Psoas muscle (tissue), 8 donors: ENCODE measurements around the gene OPTC. TPM values are rescaled to one million over a fixed set of nuclear protein-coding genes. Genes with fewer than 3 reads are reported as not detected.
A peak's percentile ranks its signal among the peaks of the same experiment; 100 is the strongest.

ENCODE experiments used
- ATAC-seq, 4 donors: fragments of 200-7000 bp; cut with Tn5 transposase; one replicate each; pipeline ENCODE4 v1.9.1; 2020; ENCODE audit warnings: moderate library complexity in 3 of 4, mild to moderate bottlenecking in 2 of 4
- DNase-seq, 2 donors: peaks; one replicate each; pipeline ENCODE4 v3.0.0-alpha.2; 2020
- H3K27ac ChIP-seq: fragments of 200-600 bp; one replicate; pipeline ENCODE4 v1.8.0; 2022
- H3K27me3 ChIP-seq, 3 donors: fragments of 200-600 bp in 1 of 3; one replicate each; pipeline versions ENCODE4 v1.6.1 to v1.8.0; 2013 to 2022; ENCODE audit warnings: low read length in 2 of 3, mild to moderate bottlenecking in 2 of 3, moderate library complexity in 1 of 3; ENCODE audit not compliant: insufficient read depth in 3 of 3
- H3K36me3 ChIP-seq, 2 donors: fragments of 200-600 bp in 1 of 2; one replicate each; pipeline versions ENCODE4 v1.6.1 to v1.8.0; 2013 to 2022; ENCODE audit warnings: low read depth in 1 of 2, mild to moderate bottlenecking in 1 of 2, moderate library complexity in 1 of 2; ENCODE audit not compliant: insufficient read depth in 1 of 2
- H3K4me1 ChIP-seq: fragments of 200-600 bp; one replicate; pipeline ENCODE4 v1.8.0; 2022
- H3K4me3 ChIP-seq: fragments of 200-600 bp; one replicate; pipeline ENCODE4 v1.8.0; 2022; ENCODE audit warnings: mild to moderate bottlenecking
- H3K9me3 ChIP-seq: fragments of 200-600 bp; one replicate; pipeline ENCODE4 v1.8.0; 2022
- CTCF ChIP-seq: fragments of 200-600 bp; IDR thresholded peaks from one replicate; pipeline ENCODE4 v1.8.0; 2022; ENCODE audit warnings: antibody characterized with exemption
- WGBS, 3 donors: extraction: QIAGEN DNeasy Blood & Tissue Kit; methylation state at CpG; one replicate each; pipeline versions ENCODE4 v1.1.6 to v1.1.7; 2013; 5-methylcytosine and 5-hydroxymethylcytosine counted together
- intact Hi-C, 2 donors: fragments of 100-400 bp; cut with DNase I; formaldehyde crosslinking; loops; one replicate each; pipeline versions ENCODE4 v1.11.0 to v1.14.2; 2022
- polyA plus RNA-seq, 3 donors: library from polyadenylated mRNA; stranded (reverse); fragments of 200-250 nt; gene quantifications; one replicate each; pipeline ENCODE4 v1.2.3, GENCODE V29; 2013
- total RNA-seq, 4 donors: library from RNA; stranded (reverse); fragmentation: NEBNext Ultra II Directional in 2 of 4; extraction: Animal tissue kit (Norgen Biotek cat#: 25700) in 2 of 4; gene quantifications; one replicate each; pipeline versions ENCODE4 v1.2.1 to v1.2.4, GENCODE V29; 2021 to 2023
- donor health status: healthy with polysubstance abuse.
- donor health status: DM: no; HTN: no; CAD: no; lungs with moderate emphysema.
- donor health status: Bipolar disorder and iron deficiency.
- donor health status: healthy.
- donor health status: DM: yes; HTN: yes; CAD: no.
- donor health status: DM: no; HTN: no; CAD: no.
- donor health status: DM: no; HTN: no; CAD: no.
- donor health status: DM: yes; HTN: yes; CAD: no.

OPTC gene
- total and polyA plus RNA-seq, 7 donors: not detected

- 67 to 72% (median 70%) methylated on average over 9 of the region's 9 CpGs for WGBS, 3 donors
- ATAC-seq: no peak
- no peak overlapping the region for H3K4me3 ChIP-seq
- H3K4me1 ChIP-seq: peaks cover 11% of the 10 kb centered on the region
- intact Hi-C loops: loop anchor here in 1 of 2 donors (2.0 kb wide), 1 partner anchor 15 kb away; no protein-coding TSS in a partner anchor
- no peaks in the 10 kb centered on the region for H3K27me3 ChIP-seq
- TF ChIP-seq CTCF: no peak
- H3K9me3 ChIP-seq: no peaks in the 10 kb centered on the region
- no peak for DNase-seq
- H3K36me3 ChIP-seq: no peaks in the 10 kb centered on the region
- no peak overlapping the region for H3K27ac ChIP-seq
Observed at GRCh38 chr1:203491664-203492063, 2.3 kb upstream of the OPTC start.

GRCh38 chr1:203492082-203492747 is 1.7 kb upstream of the OPTC start:
- 26 to 49% (median 48%) methylated on average over 8 of the region's 8 CpGs for WGBS, 3 donors
- intact Hi-C loops: loop anchor here in 1 of 2 donors (2.0 kb wide), 1 partner anchor 15 kb away; no protein-coding TSS in a partner anchor

GRCh38 chr1:203492748-203493130 is 1.2 kb upstream of the OPTC start:
- ATAC-seq (no peak), DNase-seq (no peak)
- Histone ChIP-seq H3K27ac (no peak overlapping the region), H3K27me3 (no peaks in the 10 kb centered on the region), H3K4me1 (peaks cover 3% of the 10 kb centered on the region), H3K36me3 (no peaks in the 10 kb centered on the region), H3K9me3 (no peaks in the 10 kb centered on the region), H3K4me3 (no peak overlapping the region)
- 80 to 81% (median 81%) methylated on average over 6 of the region's 6 CpGs for WGBS, 3 donors
- intact Hi-C loops: loop anchor here in 1 of 2 donors (2.0 kb wide), 1 partner anchor 16 kb away; no protein-coding TSS in a partner anchor
- no peak for TF ChIP-seq CTCF

More at GRCh38 chr1:203492082-203492747, 1.7 kb upstream of the OPTC start:
- H3K4me1 ChIP-seq: peaks cover 5% of the 10 kb centered on the region
- no peaks in the 10 kb centered on the region for H3K36me3 ChIP-seq
- no peak overlapping the region for H3K4me3 ChIP-seq
- no peak for TF ChIP-seq CTCF
- no peaks in the 10 kb centered on the region for H3K9me3 ChIP-seq
- no peaks in the 10 kb centered on the region for H3K27me3 ChIP-seq
- H3K27ac ChIP-seq: no peak overlapping the region
- ATAC-seq: no peak
- no peak for DNase-seq

- ATAC-seq (no peak), DNase-seq (peak in 1 of 2 donors; percentile 12)
- intact Hi-C loops: no loop called here
- H3K9me3 ChIP-seq: no peaks in the 10 kb centered on the region
- H3K4me1 ChIP-seq: no peaks in the 10 kb centered on the region
- H3K36me3 ChIP-seq: no peaks in the 10 kb centered on the region
- TF ChIP-seq CTCF: no peak
- no peak overlapping the region for H3K4me3 ChIP-seq
- H3K27me3 ChIP-seq: no peaks in the 10 kb centered on the region
- WGBS, 3 donors: 59 to 72% (median 65%) methylated on average over 7 of the region's 7 CpGs
- no peak overlapping the region for H3K27ac ChIP-seq
Observed at GRCh38 chr1:203495845-203496244, 1.9 kb downstream of the OPTC start.
